Stimulated activated effector memory CD8-positive, alpha-beta T cell treated with anti-CD3 and anti-CD28 coated beads, Interleukin-12 subunit alpha, Interleukin-12 subunit beta, amount 100 ng/mL, for 72 hours (primary cell): ENCODE measurements around the gene NELFB.
A peak's percentile ranks its signal among the peaks of the same experiment; 100 is the strongest.

ENCODE experiments used
- ATAC-seq: fragments of 150-1000 bp; cut with Tn5 transposase; 2 replicates; pipeline ENCODE4 v1.10.0; 2021
- DNase-seq, 2 donors: peaks; one replicate each; pipeline ENCODE4 v3.0.0; 2021 to 2022; ENCODE audit warnings: low spot score in 2 of 2
- H3K27ac Mint-ChIP-seq: one replicate; pipeline ENCODE4 v1.8.0; 2022; ENCODE audit warnings: mild to moderate bottlenecking, mixed read lengths
- H3K36me3 Mint-ChIP-seq: one replicate; pipeline ENCODE4 v1.8.0; 2022; ENCODE audit warnings: mild to moderate bottlenecking, mixed read lengths
- H3K4me1 Mint-ChIP-seq: one replicate; pipeline ENCODE4 v1.8.0; 2022; ENCODE audit warnings: mixed read lengths
- H3K4me3 Mint-ChIP-seq: one replicate; pipeline ENCODE4 v1.8.0; 2022; ENCODE audit warnings: mild to moderate bottlenecking, mixed read lengths
- H3K9me3 Mint-ChIP-seq: one replicate; pipeline ENCODE4 v1.8.0; 2022; ENCODE audit warnings: mixed read lengths

The NELFB gene

DNA sequence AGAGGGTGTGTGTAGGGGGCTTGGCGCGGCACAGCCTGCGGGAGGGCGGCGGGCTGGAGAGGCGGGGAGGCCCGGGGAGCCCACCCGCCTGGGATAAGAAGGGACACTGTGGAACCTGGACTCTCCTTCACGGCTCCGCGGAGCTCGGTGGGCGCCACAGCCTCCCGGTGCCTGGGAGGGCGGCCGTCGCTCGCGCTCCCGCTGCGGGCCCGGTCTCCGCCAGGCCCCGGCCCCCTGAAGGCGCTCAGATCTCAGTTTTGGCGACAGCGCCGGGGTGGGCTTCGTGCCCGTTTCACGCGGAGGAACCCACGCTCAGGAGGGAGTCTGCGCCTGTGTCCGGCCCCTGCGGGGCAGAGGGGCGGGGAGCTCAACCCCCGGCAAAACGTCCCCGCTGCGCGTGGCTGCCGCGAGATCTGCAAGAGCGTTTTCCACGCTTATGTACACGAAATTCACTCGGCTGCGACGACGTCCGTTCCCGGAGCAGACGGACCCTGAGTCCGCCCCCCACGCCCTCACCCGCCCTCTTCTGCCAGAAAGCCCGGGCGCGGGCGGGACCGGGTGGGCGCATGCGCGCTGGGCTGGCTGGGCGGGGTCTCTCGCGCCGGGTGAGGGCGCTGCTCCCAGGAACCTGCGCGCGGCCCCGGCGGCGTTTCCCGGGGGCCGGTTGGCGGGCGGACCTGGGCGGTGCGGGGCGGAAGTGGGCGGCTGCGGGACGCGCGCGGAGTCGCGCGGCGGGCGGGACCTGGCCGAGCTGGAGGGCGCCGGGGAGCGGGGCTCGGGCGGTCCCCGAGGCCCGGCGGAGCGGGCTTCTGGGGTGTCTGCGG lies at the start of gene NELFB:
Gene NELFB, plus strand, starts transcription at position 704 of the 824 bp plus-strand sequence.
- H3K4me3 Mint-ChIP-seq, result peak within 1 kb of the TSS; percentile 87
- no peaks in the 10 kb centered on the region for H3K9me3 Mint-ChIP-seq
- H3K4me1 Mint-ChIP-seq, result peaks cover 7% of the 10 kb centered on the region
- peaks cover 44% of the 10 kb centered on the region for H3K36me3 Mint-ChIP-seq
- DNase-seq (peak; percentile 99 to 100), ATAC-seq (peak; percentile 89)
- peak within 1 kb of the TSS; percentile 91 for H3K27ac Mint-ChIP-seq

DNA sequence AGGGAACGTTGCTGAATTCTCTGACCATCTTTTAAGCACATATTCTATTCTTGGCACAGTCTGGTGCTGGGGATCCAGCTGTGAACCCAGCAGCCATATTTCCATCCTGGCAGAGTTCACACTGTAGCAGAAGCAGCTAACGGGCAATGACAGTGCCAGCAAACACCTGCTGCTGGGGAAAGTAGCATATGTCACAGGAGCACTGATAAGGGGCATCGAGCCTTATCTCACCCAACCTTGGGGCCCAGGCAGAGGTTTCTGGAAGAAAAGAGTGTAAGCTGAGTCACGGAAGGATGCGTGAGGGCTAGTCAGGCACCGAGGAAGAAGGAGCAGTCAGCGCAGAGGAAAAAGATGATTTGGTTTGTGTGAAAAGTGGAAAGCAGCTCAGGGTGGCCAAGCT lies 48.5 kb upstream of the NELFB start:
- Mint-ChIP-seq H3K4me3 (peak overlapping the region; percentile 94), H3K4me1 (peaks cover 40% of the 10 kb centered on the region), H3K36me3 (peaks cover 58% of the 10 kb centered on the region), H3K9me3 (no peaks in the 10 kb centered on the region), H3K27ac (peak overlapping the region; percentile 97)
- ATAC-seq (no peak), DNase-seq (no peak)

DNA sequence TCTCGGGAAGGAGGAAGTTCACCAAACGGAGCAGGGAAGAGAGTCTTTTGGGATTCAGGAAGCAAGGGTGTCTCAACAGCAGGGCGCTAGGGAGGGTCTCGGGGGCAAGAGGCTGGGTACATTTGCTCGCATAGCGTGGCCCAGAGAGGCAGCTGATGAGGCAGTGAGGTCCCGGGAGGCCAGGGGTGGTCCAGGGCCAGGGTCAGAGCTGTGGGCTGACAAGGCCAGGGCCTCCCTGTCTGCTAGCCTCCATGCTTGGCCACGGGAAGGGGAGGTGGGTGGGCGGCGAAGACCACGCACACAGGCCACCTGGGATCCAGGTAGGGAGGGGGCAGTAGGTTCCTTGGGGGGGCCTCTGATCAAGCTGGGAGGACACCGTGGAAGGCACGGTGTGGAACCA lies 43.6 kb upstream of the NELFB start:
- Mint-ChIP-seq H3K4me3 (no peak overlapping the region), H3K36me3 (peaks cover 48% of the 10 kb centered on the region), H3K27ac (no peak overlapping the region), H3K9me3 (no peaks in the 10 kb centered on the region), H3K4me1 (peaks cover 12% of the 10 kb centered on the region)
- ATAC-seq (no peak), DNase-seq (no peak)

DNA sequence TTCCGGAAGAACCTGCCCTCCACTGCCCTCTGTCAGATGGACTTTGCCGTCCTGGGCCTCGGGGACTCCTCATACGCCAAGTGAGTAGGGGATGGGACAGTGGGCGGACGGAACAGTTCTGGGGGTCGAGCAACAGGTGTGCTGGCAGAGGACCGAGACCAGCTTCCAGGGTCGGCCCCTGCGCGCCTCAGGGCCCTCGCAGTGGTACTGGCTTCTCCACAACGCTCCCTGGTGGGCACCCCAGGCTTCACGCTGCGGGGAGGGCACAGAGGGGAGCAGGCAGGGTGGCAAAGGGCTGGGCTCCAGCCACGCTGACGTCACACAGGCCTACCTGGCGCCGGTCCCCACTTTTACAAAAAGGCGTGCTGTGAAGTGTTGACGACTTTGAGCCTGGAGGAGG lies 42.6 kb upstream of the NELFB start:
- Mint-ChIP-seq H3K36me3 (peaks cover 41% of the 10 kb centered on the region), H3K4me3 (no peak overlapping the region), H3K9me3 (no peaks in the 10 kb centered on the region), H3K27ac (no peak overlapping the region), H3K4me1 (peaks cover 2% of the 10 kb centered on the region)
- ATAC-seq (no peak), DNase-seq (no peak)

DNA sequence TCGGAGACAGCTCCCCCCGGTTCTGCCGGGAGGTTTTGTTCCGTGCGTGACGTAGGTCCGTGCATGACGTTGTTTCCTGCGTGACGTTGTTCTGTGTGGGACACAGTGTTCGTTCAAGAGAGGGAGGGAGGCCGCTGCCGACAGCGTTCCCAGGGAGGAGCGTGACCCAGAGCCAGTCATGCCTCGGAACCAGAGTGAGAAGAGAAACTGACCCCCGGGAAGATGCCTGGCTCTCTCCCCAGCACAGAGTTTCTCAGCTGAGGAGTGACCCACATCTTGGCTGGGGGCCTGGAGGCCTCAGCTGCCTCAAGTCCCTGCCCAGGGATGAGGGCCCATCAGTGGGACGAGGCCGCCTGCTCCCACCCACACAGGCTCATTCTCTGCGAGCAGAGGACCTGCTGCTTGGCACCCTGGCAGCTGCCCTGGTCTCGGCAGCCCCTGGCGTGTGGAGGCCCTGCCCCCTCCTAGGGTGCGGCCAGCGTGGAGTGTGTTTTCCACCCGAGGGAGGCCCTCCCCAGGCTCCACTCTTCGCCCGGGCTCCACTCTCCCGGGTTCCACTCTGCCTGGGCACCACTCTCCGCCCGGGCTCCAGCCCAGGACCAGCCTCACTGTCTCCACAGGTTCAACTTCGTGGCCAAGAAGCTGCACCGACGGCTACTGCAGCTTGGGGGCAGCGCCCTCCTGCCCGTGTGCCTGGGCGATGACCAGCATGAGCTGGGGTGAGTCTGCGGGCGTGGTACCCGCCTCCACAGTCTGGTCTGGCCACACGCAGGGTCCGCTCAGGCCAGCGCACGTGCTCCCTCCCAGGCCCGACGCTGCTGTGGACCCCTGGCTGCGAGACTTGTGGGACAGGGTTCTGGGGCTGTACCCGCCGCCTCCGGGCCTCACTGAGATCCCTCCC lies 41.7 kb upstream of the NELFB start:
- no peak for ATAC-seq
- no peak overlapping the region for H3K4me3 Mint-ChIP-seq
- no peak overlapping the region for H3K27ac Mint-ChIP-seq

DNA sequence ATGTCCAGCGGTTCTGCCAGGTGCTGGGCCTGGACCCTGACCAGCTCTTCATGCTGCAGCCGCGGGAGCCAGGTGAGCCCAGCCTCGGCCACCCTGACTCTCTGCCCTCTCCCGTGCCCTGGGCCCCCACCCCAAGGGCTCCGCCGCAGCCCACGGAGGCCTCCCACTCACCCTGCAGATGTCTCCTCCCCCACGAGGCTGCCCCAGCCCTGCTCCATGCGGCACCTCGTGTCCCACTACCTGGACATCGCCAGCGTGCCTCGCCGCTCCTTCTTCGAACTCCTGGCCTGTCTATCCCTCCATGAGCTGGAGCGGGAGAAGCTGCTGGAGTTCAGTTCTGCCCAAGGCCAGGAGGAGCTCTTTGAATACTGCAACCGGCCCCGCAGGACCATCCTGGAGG lies 40.5 kb upstream of the NELFB start:
- H3K4me1 Mint-ChIP-seq, result no peaks in the 10 kb centered on the region
- no peaks in the 10 kb centered on the region for H3K9me3 Mint-ChIP-seq
- ATAC-seq, result no peak
- DNase-seq, result no peak
- no peak overlapping the region for H3K27ac Mint-ChIP-seq
- H3K36me3 Mint-ChIP-seq, result peaks cover 22% of the 10 kb centered on the region
- H3K4me3 Mint-ChIP-seq, result no peak overlapping the region

More for the DNA sequence above, 41.7 kb upstream of the NELFB start:
- Mint-ChIP-seq H3K4me1 (no peaks in the 10 kb centered on the region), H3K36me3 (peaks cover 32% of the 10 kb centered on the region), H3K9me3 (no peaks in the 10 kb centered on the region)
- DNase-seq, result no peak

DNA sequence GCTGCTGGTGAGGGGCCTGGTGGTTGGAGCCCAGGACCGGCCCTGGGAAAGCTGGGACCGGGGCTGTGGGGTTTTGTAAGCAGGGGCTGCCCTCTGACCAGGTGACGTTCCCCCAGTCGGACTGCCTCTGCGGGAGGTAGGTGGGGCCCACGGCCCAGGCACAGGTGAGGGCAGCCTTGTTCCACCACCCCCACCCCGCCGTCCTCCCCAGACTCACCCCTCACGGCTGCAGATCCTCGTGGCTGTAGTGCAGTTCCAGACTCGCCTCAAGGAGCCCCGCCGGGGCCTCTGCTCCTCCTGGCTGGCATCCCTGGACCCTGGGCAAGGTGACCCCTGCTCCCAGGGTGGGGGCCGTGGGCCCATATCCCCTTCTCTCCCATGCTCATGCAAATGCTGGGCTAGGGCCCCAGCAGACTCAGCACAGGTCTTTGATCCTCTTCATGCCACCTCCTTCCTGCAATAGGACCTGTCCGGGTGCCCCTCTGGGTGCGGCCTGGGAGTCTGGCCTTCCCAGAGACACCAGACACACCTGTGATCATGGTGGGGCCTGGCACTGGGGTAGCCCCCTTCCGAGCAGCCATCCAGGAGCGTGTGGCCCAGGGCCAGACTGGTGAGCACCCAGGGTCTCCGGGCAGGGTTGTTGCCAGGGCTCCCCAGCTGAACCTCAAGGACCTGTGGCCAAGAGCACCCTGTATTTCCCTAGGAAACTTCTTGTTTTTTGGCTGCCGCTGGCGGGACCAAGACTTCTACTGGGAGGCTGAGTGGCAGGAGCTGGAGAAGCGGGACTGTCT lies 39.7 kb upstream of the NELFB start:
- peaks cover 4% of the 10 kb centered on the region for H3K4me1 Mint-ChIP-seq
- ATAC-seq (no peak), DNase-seq (no peak)
- H3K36me3 Mint-ChIP-seq, result peaks cover 14% of the 10 kb centered on the region
- H3K4me3 Mint-ChIP-seq, result no peak overlapping the region
- H3K27ac Mint-ChIP-seq, result no peak overlapping the region
- H3K9me3 Mint-ChIP-seq, result no peaks in the 10 kb centered on the region

DNA sequence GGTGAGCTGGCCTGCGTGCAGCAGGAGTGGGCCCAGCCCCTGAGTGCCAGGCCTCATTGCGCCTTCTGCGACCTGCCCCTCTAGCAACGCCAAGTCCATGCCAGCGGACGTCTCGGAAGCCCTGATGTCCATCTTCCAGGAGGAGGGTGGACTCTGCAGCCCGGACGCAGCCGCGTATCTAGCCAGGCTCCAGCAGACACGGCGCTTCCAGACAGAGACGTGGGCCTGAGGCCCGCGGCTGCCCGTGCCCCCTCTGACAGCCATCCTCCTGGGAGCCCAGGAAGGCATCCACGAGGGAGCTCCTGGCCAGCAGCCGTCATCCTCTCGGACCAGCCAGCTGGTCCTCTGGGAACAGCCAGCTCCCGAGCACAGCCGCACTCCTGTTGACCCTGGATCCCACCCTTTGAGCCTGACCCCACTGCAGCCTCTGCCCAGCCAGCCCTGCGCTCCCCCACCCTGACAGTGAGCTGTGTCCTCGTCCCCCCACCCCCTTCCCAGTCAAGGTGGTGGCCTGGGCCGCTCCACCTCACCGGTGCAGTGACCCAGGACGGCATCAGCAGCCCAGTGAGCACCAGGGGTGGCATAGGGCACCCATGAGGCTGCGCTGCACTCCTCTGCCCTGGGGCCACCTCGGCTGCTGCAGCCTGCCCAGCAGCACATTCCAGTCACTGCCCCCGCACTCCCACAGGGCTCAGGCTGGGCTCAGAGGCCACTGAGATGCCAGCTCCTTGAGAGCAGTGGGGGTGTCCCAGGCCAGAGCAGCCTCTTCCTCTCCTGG lies 38.8 kb upstream of the NELFB start:
- Mint-ChIP-seq H3K4me1 (peaks cover 4% of the 10 kb centered on the region), H3K4me3 (no peak overlapping the region), H3K36me3 (peaks cover 6% of the 10 kb centered on the region), H3K27ac (no peak overlapping the region), H3K9me3 (no peaks in the 10 kb centered on the region)
- ATAC-seq (no peak), DNase-seq (no peak)

DNA sequence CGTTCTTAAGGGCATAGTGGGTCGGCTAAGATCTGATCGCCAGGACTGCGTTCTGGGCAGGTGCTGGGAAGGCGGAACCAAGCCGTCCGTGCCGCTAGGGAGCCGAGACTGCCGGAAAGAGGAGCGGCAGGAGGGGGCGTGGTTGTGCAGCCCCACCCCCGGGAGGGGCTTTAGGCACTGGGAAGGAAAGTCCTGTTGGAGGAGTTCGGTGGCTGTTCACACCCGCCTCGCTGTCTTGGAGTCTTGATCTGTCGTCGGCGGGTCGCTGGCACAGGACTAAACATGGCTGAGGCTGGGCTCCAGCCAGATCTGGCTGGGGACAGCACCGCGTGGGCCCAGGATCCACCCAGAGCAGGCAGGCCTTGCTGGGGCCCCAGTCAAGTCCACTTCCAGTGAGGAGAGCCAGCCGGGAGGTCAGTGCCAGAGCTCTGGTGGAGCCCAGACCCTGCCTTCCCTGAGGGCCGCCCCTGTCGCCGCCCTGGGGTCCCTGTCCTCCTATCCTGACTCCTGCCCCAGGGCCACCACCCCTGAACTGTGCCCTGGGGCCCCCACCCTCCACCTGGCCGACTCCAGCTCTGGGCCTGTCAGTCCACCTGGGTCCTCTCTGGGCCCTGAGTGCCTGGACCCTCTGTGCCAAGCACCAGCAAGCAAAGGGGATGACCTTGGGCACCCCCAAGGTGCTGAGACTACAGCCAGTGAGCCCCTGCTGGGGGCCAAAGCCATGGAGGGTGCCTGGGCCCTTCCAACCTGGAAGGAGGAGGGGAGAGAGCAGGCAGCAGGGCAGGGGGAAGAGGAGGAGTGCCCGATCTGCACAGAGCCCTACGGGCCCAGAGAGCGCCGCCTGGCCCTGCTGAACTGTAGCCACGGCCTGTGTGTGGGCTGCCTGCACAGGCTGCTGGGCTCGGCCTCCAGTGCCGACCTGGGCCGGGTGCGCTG lies 37.6 kb upstream of the NELFB start:
- Mint-ChIP-seq H3K4me3 (no peak overlapping the region), H3K4me1 (peaks cover 4% of the 10 kb centered on the region), H3K36me3 (peaks cover 6% of the 10 kb centered on the region), H3K27ac (no peak overlapping the region), H3K9me3 (no peaks in the 10 kb centered on the region)
- DNase-seq, result no peak
- no peak for ATAC-seq

DNA sequence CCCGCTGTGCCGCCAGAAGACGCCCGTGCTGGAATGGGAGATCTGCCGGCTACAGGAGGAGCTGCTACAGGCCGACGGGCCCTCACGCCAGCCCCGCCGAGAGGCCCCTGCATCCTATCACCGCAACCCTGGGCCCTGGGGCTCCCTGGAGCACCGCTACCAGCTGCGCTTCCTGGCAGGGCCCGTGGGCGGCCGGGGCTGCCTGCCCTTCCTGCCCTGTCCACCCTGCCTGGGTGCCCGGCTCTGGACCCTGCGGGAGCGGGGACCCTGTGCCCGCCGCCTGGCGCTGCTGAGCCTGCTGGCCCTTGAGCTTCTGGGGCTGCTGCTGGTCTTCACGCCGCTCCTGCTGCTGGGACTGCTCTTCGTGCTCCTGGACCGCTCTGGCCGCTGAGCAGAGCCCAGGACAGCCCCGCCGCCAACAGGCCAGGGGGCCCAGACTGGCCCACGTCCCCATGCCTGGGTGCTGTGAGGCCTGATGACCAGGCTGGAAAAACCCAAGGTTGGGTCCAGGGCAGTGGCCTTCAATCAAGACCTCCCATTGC lies 36.8 kb upstream of the NELFB start:
- H3K9me3 Mint-ChIP-seq, result no peaks in the 10 kb centered on the region
- ATAC-seq, result no peak
- H3K27ac Mint-ChIP-seq, result no peak overlapping the region
- H3K36me3 Mint-ChIP-seq, result peaks cover 8% of the 10 kb centered on the region
- no peak overlapping the region for H3K4me3 Mint-ChIP-seq
- DNase-seq, result no peak
- H3K4me1 Mint-ChIP-seq, result peaks cover 9% of the 10 kb centered on the region

DNA sequence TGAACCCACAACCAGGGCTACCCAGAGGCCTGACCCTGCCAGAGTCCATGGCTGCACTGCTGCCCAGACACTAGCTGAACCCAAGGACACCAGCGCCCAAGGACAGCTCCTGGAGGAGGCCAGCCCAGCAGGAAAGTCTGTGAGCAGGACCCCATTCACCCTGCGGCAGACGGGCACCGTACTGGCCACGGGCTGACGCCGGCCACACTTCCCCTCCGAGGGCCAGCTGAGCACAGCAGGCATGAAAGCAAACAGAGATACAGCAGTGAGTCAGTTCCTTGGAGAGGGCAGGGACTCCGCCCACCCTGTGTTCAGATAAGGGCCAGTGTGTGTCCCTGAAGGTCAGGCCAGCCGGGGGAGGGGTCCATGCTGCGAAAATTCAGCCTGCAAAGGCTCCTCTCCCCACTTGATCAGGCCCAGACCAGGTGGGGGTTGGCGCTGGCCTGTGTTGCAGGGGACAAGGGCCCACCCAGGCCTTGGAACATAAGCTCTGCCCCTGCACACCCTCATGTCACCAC lies 36.3 kb upstream of the NELFB start:
- H3K9me3 Mint-ChIP-seq, result no peaks in the 10 kb centered on the region
- no peak for ATAC-seq
- H3K4me3 Mint-ChIP-seq, result no peak overlapping the region
- peaks cover 9% of the 10 kb centered on the region for H3K4me1 Mint-ChIP-seq
- H3K27ac Mint-ChIP-seq, result no peak overlapping the region
- no peak for DNase-seq
- peaks cover 12% of the 10 kb centered on the region for H3K36me3 Mint-ChIP-seq

DNA sequence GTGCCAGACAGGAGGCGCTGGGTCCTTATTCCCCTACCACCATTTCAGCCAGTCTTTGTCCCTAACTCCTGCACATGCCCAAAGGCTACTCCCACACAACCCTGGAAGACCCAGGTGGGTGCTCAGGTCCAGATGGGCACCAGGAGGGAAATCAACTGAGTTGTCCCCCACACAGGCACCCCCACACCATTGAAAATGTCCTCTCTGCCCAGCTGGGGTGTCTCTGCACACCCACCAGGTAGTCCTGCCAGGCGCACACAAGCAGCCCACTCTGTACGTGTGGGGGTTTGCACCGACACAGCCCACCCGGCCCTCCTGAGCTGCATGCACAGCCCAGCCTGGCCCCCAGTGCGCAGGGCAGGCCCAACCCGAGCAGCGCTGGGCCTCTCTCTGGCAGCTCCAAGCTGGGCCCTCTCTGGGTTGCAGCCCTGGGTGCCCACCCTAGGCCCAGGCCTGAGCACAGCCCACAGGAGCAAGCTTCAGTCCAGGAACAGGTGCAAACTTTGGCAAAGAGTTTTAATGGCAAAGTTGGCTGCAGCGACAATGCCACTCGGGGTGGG lies 35.3 kb upstream of the NELFB start:
- DNase-seq (no peak), ATAC-seq (no peak)
- H3K4me3 Mint-ChIP-seq, result peak overlapping the region; percentile 38
- H3K27ac Mint-ChIP-seq, result no peak overlapping the region
- H3K4me1 Mint-ChIP-seq, result peaks cover 9% of the 10 kb centered on the region
- no peaks in the 10 kb centered on the region for H3K9me3 Mint-ChIP-seq
- H3K36me3 Mint-ChIP-seq, result peaks cover 9% of the 10 kb centered on the region
